OCI-LY7 (cell line): Measurements from ENCODE around the gene VPS13D. TPM values are rescaled to one million over a fixed set of nuclear protein-coding genes. Genes with fewer than 3 reads are reported as not detected.

Source experiments
- BruUV-seq: library from RNA; stranded (reverse); fragments of 400-500 nt; replicated peaks from 2 replicates; lab custom pipeline; 2021; lab: Mats Ljungman, UMichigan
- CTCF ChIA-PET: fragments of 300-600 bp; sonication (Branson Sonifier 250); formaldehyde crosslinking; loops from one replicate; lab custom pipeline; 2022; ENCODE audit warnings: antibody characterized with exemption; ENCODE audit not compliant: unreplicated experiment; lab: Charles Lee
- POLR2A ChIA-PET: fragments of 300-600 bp; sonication (Branson Sonifier 250); formaldehyde crosslinking; loops from one replicate; lab custom pipeline; 2022; ENCODE audit warnings: antibody characterized with exemption; lab: Charles Lee
- DNase-seq: peaks from one replicate; pipeline ENCODE4 v3.0.0-alpha.2; 2015; ENCODE audit warnings: low spot score
- H2AFZ ChIP-seq: fragments of 200-600 bp; sonication (generic), shearing (Covaris generic); 2 replicates; pipeline ENCODE4 v1.6.1; 2014; ENCODE audit warnings: mild to moderate bottlenecking, antibody characterized with exemption, low read length, moderate library complexity
- H3K27ac ChIP-seq: fragments of 200-600 bp; sonication (generic); 2 replicates; pipeline ENCODE4 v1.5.1; 2014; ENCODE audit warnings: mixed run types, low read depth, mild to moderate bottlenecking, moderate library complexity, low read length, inconsistent platforms; ENCODE audit not compliant: poor library complexity, severe bottlenecking
- H3K36me3 ChIP-seq: fragments of 200-600 bp; sonication (generic); 2 replicates; pipeline ENCODE4 v1.6.1; 2014; ENCODE audit warnings: mild to moderate bottlenecking, antibody characterized with exemption, low read length, moderate library complexity, mixed read lengths; ENCODE audit not compliant: insufficient read depth
- H3K4me1 ChIP-seq: fragments of 200-600 bp; sonication (generic); 2 replicates; pipeline ENCODE4 v1.5.1; 2014; ENCODE audit warnings: mild to moderate bottlenecking, low read length; ENCODE audit not compliant: insufficient read depth, poor library complexity, severe bottlenecking
- H3K4me2 ChIP-seq: fragments of 200-600 bp; sonication (generic); 2 replicates; pipeline ENCODE4 v1.6.1; 2014; ENCODE audit warnings: mild to moderate bottlenecking, low read length
- H3K4me3 ChIP-seq: fragments of 200-600 bp; sonication (generic); 2 replicates; pipeline ENCODE4 v1.5.1; 2014; ENCODE audit warnings: mild to moderate bottlenecking, low read depth, low read length; ENCODE audit not compliant: poor library complexity, severe bottlenecking
- H3K79me2 ChIP-seq: fragments of 200-600 bp; sonication (generic); 2 replicates; pipeline ENCODE4 v1.6.1; 2016; ENCODE audit warnings: low read depth, mild to moderate bottlenecking, low read length, moderate library complexity, mixed read lengths; ENCODE audit not compliant: insufficient read depth
- H3K9me2 ChIP-seq: fragments of 200-600 bp; sonication (generic); 2 replicates; pipeline ENCODE4 v1.6.1; 2016; ENCODE audit warnings: mild to moderate bottlenecking, low read length, mixed read lengths; ENCODE audit not compliant: insufficient read depth
- H3K9me3 ChIP-seq: fragments of 200-600 bp; sonication (generic); 2 replicates; pipeline ENCODE4 v1.6.1; 2014; ENCODE audit warnings: mild to moderate bottlenecking, mixed run types, low read length, mixed read lengths
- H4K20me1 ChIP-seq: fragments of 200-600 bp; sonication (generic); 2 replicates; pipeline ENCODE4 v1.6.1; 2014; ENCODE audit warnings: mild to moderate bottlenecking, antibody characterized with exemption, low read length, moderate library complexity, mixed read lengths; ENCODE audit not compliant: insufficient read depth
- CTCF ChIP-seq: fragments of 200-600 bp; sonication (generic); conservative IDR thresholded peaks from 2 replicates; pipeline ENCODE4 v1.5.1; 2014; ENCODE audit warnings: mild to moderate bottlenecking, antibody characterized with exemption, low read length, moderate library complexity, mixed read lengths
- EZH2phosphoT487 ChIP-seq: fragments of 200-600 bp; sonication (generic); IDR thresholded peaks from 2 replicates; pipeline ENCODE4 v1.6.1; 2018; ENCODE audit warnings: low read depth, borderline replicate concordance, mild to moderate bottlenecking, mixed run types, antibody characterized with exemption, low read length, moderate library complexity, mixed read lengths
- intact Hi-C: fragments of 100-400 bp; cut with micrococcal nuclease; formaldehyde crosslinking; loops from one replicate; pipeline ENCODE4 v1.10.0; 2022; ENCODE audit not compliant: unreplicated experiment
- total RNA-seq, 2 experiments: library from RNA; depleted of rRNA in 1 of 2; stranded (reverse); fragments of >200 nt in 1 of 2; shearing (Covaris generic) in 1 of 2; gene quantifications; 2 replicates each; pipeline ENCODE4 v1.2.3, GENCODE V29; 2014 to 2022

VPS13D gene
- total RNA-seq, 2 experiments from 2014 or later: 23.9 to 39.2 TPM

DNA sequence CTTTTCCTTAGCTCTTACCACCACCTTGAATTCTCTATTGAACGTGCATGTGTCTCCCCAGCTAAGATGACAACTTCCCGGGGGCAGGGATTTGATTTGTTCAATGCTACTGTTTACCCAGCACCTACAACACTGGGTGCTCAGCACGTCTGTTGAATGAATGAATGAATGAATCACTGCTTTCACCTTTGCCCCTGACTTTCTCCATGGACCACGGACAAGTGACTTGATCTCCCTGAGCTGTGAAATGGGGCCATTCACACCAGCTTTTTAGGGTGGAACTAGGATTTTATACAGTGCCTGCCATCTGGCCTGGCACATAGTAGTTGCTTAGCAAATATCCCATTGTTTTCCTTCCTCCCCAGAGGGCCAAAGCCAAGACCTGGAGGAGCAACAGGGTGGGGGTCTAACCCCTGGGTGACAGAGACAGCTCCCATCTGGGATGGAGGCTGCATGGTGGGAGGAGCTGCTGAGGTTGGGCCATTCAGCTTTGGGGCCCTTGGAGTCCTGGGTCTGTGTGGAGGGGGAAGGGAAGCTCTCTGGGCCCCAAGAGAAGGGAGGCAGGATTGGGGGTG lies 47.3 kb upstream of the VPS13D start:
- peaks cover 8% of the 10 kb centered on the region for H3K4me1 ChIP-seq
- no peak overlapping the region for H3K4me2 ChIP-seq
- H3K9me3 ChIP-seq: no peaks in the 10 kb centered on the region
- BruUV-seq: no TSS peak
- no peaks in the 10 kb centered on the region for H3K9me2 ChIP-seq
- CTCF ChIA-PET: interaction anchor here (0.5 kb wide), 1 partner anchor 15 kb away, joined by 7 read pairs; no protein-coding TSS in a partner anchor
- H3K36me3 ChIP-seq: no peaks in the 10 kb centered on the region
- TF ChIP-seq EZH2phosphoT487 (no peak), CTCF (no peak)
- POLR2A ChIA-PET: interaction anchor here (1.2 kb wide), 2 partner anchors 11 to 21 kb away, joined by 3 to 4 read pairs; no protein-coding TSS in a partner anchor
- intact Hi-C loops: no loop called here
- no peak overlapping the region for H3K4me3 ChIP-seq
- H4K20me1 ChIP-seq: no peaks in the 10 kb centered on the region
- DNase-seq: no peak
- no peak overlapping the region for H3K27ac ChIP-seq
- no peaks in the 10 kb centered on the region for H3K79me2 ChIP-seq
- H2AFZ ChIP-seq: no peak overlapping the region

DNA sequence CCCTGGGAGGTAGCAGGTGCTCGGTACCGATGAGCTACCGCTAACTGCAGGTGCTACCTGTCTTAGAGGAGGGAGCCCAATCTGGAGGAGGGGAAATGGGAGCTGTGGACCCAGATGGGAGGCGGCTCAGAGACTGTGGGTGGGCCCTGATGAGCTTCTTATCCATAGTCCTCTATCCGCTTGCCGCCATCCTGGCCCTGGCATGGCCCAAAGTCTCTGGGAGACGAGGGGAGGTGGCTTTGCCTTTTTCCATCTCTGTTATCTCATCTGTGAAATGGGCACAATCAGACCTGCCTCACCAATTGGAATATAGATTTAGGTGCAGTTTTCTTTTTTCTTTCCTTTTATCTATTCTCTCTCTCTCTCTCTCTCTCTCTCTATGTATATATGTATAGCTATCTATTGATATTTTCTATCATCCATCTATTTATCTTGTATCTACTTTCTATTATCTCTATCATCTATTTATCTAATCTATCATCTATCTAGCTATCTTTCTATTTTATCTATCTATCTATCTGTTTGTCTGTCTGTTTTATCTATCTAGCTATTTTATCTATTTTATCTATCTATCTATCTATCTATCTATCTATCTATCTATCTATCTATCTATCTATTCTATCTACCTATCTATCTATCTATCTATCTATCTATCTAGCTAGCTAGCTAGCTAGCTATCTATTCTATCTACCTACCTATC lies 46.6 kb upstream of the VPS13D start:
- Histone ChIP-seq H3K9me2 (no peaks in the 10 kb centered on the region), H3K4me3 (no peak overlapping the region), H3K36me3 (no peaks in the 10 kb centered on the region), H3K27ac (no peak overlapping the region), H3K4me1 (peaks cover 8% of the 10 kb centered on the region), H3K4me2 (no peak overlapping the region), H3K79me2 (no peaks in the 10 kb centered on the region), H2AFZ (no peak overlapping the region), H4K20me1 (no peaks in the 10 kb centered on the region), H3K9me3 (no peaks in the 10 kb centered on the region)
- no peak for DNase-seq
- no peak for TF ChIP-seq CTCF
- POLR2A ChIA-PET: interaction anchor here (0.7 to 1.2 kb wide), 4 partner anchors 10 to 76 kb away, joined by 3 to 4 read pairs (median 3); no protein-coding TSS in a partner anchor
- no TSS peak for BruUV-seq
- intact Hi-C loops: no loop called here
- CTCF ChIA-PET: interaction anchor here (0.6 kb wide), 1 partner anchor 138 kb away, joined by 3 read pairs; no protein-coding TSS in a partner anchor
